Progenitor cell of endocrine pancreas (in vitro differentiated cells): ENCODE data around the gene AP2A1. TPM values are rescaled to one million over a fixed set of nuclear protein-coding genes. Genes with fewer than 3 reads are reported as not detected.

Experiments
- DNase-seq: peaks from one replicate; pipeline ENCODE4 v3.0.0; 2021; ENCODE audit warnings: low spot score; ENCODE audit not compliant: unreplicated experiment
- H3K27ac Mint-ChIP-seq: 2 replicates; pipeline ENCODE4 v1.8.0; 2021; ENCODE audit warnings: mild to moderate bottlenecking, moderate library complexity, mixed read lengths
- H3K27me3 Mint-ChIP-seq: 2 replicates; pipeline ENCODE4 v1.8.0; 2021; ENCODE audit warnings: mixed read lengths
- H3K36me3 Mint-ChIP-seq: 2 replicates; pipeline ENCODE4 v1.8.0; 2022; ENCODE audit warnings: mixed read lengths; ENCODE audit not compliant: insufficient read depth
- H3K4me1 Mint-ChIP-seq: 2 replicates; pipeline ENCODE4 v1.8.0; 2021; ENCODE audit warnings: low read depth, mixed read lengths
- H3K4me3 Mint-ChIP-seq: 2 replicates; pipeline ENCODE4 v1.8.0; 2021; ENCODE audit warnings: low read depth, mild to moderate bottlenecking, moderate library complexity, mixed read lengths
- H3K9me3 Mint-ChIP-seq: 2 replicates; pipeline ENCODE4 v1.8.0; 2021; ENCODE audit warnings: low read depth, mixed read lengths
- total RNA-seq: library from RNA; stranded (reverse); gene quantifications from 2 replicates; pipeline ENCODE4 v1.2.1, GENCODE V29; 2021
- TF ChIP-seq, protein P1 (sequence below): fragments of 200-600 bp; sonication (generic); IDR thresholded peaks from one replicate; pipeline ENCODE4 v1.5.0; 2021; ENCODE audit warnings: antibody characterized with exemption, mild to moderate bottlenecking; ENCODE audit not compliant: unreplicated experiment

AP2A1 gene
- total RNA-seq, 1 donor from 2014 or later: 76.3 TPM

DNA sequence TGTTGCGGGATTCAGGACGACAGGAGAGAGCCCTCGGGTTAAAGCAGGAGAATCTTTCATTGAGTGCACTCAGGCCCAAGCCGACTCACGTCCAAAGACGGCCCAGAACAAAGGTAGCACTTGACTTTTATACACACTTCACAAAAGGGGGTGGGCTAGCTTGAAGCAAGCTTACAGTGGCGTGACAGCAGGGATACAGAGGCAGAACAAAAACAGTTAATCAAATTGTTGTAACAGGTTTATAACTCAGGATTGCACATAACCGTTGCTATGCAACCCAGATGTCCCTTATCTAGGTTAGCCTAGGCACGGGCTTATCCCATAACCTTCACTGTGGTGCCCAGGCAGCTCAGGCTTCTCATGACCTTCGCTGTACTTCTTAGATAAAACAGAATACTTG, 53.3 kb downstream of the AP2A1 start:
- Mint-ChIP-seq H3K27ac (peak overlapping the region; percentile 90), H3K27me3 (no peaks in the 10 kb centered on the region), H3K36me3 (peaks cover 5% of the 10 kb centered on the region), H3K4me1 (peaks cover 19% of the 10 kb centered on the region), H3K4me3 (peak overlapping the region; percentile 99), H3K9me3 (no peaks in the 10 kb centered on the region)
- TF ChIP-seq, protein P1, sequence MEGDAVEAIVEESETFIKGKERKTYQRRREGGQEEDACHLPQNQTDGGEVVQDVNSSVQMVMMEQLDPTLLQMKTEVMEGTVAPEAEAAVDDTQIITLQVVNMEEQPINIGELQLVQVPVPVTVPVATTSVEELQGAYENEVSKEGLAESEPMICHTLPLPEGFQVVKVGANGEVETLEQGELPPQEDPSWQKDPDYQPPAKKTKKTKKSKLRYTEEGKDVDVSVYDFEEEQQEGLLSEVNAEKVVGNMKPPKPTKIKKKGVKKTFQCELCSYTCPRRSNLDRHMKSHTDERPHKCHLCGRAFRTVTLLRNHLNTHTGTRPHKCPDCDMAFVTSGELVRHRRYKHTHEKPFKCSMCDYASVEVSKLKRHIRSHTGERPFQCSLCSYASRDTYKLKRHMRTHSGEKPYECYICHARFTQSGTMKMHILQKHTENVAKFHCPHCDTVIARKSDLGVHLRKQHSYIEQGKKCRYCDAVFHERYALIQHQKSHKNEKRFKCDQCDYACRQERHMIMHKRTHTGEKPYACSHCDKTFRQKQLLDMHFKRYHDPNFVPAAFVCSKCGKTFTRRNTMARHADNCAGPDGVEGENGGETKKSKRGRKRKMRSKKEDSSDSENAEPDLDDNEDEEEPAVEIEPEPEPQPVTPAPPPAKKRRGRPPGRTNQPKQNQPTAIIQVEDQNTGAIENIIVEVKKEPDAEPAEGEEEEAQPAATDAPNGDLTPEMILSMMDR: no peak
- DNase-seq: no peak

DNA sequence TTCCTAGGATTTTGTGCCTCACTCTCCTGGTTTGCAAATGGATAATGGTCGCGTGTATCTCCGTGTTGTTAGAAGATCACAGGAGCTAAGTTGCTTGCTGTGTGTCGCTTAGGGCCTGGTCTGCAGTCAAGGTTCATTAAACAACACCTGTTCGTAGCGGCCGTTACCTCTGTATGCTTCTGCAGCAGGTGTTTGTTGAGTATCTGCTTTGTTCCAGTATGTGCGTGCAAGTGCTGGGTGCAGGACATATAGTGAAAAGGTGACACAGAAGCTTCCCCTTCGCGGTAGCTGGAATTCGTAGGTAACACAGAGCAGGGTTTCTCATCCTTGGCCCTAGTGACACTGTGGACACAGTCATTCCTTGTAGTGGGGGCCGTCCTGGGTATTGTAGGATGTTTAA, 56.7 kb downstream of the AP2A1 start:
- TF ChIP-seq, protein P1: no peak
- H3K27me3 Mint-ChIP-seq: no peaks in the 10 kb centered on the region
- H3K9me3 Mint-ChIP-seq: no peaks in the 10 kb centered on the region
- H3K36me3 Mint-ChIP-seq: peaks cover 5% of the 10 kb centered on the region
- peak overlapping the region; percentile 73 for H3K27ac Mint-ChIP-seq
- no peak for DNase-seq
- H3K4me3 Mint-ChIP-seq: no peak overlapping the region
- peaks cover 17% of the 10 kb centered on the region for H3K4me1 Mint-ChIP-seq

DNA sequence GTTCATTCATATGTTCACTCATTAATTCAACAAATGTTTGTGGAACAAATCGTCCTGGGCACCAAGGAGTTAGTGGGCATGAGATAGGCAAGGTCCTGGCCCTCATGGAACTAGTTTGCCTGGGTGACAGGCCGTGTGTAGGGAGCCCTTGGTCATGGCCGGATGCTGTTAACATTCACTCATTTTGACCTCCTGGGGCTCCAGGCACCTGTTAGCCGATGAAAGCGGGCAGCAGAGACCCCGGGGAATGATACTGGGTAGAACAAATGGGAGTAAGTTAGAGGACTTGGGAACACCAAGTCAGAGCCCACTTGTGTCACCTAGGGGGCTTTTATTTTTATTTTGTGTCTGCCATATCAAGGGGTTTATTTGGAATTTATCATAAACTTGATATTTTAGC, 57.9 kb downstream of the AP2A1 start:
- H3K4me3 Mint-ChIP-seq: no peak overlapping the region
- TF ChIP-seq, protein P1: no peak
- DNase-seq: no peak
- no peaks in the 10 kb centered on the region for H3K27me3 Mint-ChIP-seq
- H3K9me3 Mint-ChIP-seq: no peaks in the 10 kb centered on the region
- H3K27ac Mint-ChIP-seq: no peak overlapping the region
- peaks cover 8% of the 10 kb centered on the region for H3K4me1 Mint-ChIP-seq
- H3K36me3 Mint-ChIP-seq: peaks cover 5% of the 10 kb centered on the region

DNA sequence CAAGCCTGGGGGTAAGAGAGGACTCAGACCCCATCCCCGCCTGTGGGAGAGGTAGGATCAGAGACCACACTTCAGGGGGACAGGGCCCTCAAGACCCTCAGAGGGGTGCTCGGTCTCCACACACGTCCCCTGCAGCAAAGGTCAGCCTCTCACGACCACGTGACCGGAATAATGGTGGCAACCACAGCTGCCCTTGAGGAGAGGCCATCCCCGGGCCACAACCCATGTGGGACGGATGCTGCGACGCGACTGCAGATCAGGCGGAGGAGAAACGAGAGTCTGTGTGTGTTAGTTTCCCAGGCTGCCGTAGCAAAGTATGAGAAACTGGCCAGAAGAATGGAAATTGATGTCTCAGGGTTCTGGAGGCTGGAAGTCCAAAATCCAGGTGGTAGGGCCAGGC, 60.2 kb downstream of the AP2A1 start:
- Mint-ChIP-seq H3K4me1 (no peaks in the 10 kb centered on the region), H3K4me3 (no peak overlapping the region), H3K9me3 (no peaks in the 10 kb centered on the region), H3K27ac (no peak overlapping the region), H3K27me3 (no peaks in the 10 kb centered on the region), H3K36me3 (no peaks in the 10 kb centered on the region)
- TF ChIP-seq, protein P1: no peak
- DNase-seq: no peak

DNA sequence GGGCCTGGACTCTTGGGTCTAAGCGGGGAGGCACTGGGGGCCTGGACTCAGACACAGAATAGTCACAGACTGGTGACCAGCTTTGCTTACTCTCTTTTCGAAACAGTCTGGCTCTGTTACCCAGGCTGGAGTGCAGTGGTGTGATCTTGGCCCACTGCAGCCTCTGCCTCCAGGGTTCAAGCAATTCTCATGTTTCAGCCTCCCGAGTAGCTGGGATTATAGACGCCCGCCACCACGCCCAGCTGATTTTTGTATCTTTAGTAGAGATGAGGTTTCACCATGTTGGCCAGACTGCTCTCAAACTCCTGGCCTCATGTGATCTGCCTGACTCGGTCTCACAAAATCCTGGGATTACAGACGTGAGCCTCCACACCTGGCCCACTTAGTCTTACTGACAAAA, 62.4 kb downstream of the AP2A1 start:
- H3K4me1 Mint-ChIP-seq: no peaks in the 10 kb centered on the region
- no peaks in the 10 kb centered on the region for H3K27me3 Mint-ChIP-seq
- H3K4me3 Mint-ChIP-seq: no peak overlapping the region
- no peak for DNase-seq
- no peaks in the 10 kb centered on the region for H3K9me3 Mint-ChIP-seq
- H3K36me3 Mint-ChIP-seq: peaks cover 6% of the 10 kb centered on the region
- H3K27ac Mint-ChIP-seq: no peak overlapping the region
- TF ChIP-seq, protein P1: no peak
